HG03103 (cell line): Measurements from ENCODE around the gene ALKBH3.

Source experiments
- ATAC-seq: cut with Tn5 transposase; IDR thresholded peaks from one replicate; pipeline ENCODE4 v1.9.1; 2021; ENCODE audit warnings: low read depth; ENCODE audit not compliant: unreplicated experiment

Gene ALKBH3

DNA sequence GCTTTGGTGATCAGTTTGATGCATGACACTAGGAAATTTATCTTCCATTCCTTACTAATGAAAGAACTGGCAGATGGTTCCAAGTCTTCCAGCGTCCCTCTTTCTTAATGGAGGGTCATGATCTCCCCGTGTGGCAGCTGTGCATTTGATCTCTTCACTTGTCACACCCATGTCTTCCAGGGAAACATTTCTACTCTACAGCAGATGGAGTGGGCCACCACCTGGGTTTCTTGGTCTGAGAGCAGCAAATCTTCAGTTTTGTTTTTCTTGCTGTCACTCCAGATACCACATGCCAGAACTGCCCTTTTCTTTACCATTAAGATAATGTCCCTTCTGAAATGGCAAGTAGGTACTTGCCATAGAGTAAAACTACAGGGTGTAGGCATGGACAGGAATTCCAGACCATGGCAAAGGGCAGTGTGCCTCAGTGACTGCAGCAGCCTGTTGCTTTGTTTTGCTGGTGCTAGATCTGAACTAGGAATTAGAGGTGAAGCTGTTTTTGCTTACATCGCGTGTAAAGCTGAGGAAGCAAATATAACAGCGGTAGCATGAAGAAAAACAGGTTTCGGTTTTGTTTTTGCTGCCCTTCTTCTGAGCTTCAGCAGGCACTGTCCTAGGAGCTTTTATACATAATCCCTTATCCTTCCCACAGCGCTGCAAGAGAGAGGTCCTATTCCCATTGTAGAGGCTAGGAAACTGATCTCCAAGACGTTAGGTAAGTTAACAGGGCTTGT lies 41.1 kb downstream of the ALKBH3 start:
- no peak for ATAC-seq

DNA sequence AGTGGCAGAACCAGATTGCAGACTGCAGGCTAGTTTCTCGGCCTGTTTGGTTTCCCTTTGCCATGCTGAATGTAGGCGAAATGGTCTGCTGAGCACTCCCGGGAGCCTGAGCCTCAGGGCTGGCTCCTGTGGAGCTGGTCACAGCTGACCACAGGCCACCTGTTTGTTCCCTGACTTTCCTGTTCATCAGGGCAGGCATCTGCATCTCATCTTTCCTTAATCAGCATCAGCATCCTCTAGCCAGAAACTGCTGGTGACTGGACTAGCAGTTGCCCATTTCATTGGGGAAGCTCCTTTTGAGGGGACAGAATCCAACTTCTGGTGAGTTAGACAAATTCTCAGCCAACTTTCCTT lies 41.6 kb downstream of the ALKBH3 start:
- no peak for ATAC-seq

DNA sequence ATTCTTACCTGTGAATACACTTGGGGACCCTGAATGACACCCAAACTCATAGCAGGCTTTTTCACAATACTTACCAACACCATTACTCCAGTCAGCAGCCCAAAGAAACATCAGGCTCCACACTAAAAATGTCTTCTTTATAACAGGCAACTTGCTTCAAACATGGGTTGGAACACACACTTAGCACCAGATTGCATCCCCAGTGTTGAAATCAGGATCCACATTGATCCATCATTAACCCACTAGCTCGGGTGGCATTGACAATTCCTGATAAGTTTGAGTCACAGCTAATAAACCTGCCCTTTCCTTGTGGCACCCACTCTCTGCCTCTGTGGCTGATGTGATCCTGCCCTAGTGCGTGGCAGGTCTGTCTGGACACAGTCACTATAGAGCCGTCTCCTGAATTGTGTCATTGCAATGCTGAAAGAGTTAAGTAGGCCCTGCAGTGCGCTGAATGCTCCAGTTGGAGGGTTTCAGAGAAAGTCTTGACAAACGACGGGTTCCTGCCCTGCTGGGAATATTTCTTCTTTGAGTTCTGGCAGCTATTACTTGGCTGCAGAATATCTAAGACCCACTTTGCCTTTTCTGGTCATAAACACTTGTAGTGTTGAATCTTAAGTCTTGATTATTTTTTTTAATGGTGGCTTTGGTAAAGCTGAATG lies 42.2 kb downstream of the ALKBH3 start:
- ATAC-seq: no peak

DNA sequence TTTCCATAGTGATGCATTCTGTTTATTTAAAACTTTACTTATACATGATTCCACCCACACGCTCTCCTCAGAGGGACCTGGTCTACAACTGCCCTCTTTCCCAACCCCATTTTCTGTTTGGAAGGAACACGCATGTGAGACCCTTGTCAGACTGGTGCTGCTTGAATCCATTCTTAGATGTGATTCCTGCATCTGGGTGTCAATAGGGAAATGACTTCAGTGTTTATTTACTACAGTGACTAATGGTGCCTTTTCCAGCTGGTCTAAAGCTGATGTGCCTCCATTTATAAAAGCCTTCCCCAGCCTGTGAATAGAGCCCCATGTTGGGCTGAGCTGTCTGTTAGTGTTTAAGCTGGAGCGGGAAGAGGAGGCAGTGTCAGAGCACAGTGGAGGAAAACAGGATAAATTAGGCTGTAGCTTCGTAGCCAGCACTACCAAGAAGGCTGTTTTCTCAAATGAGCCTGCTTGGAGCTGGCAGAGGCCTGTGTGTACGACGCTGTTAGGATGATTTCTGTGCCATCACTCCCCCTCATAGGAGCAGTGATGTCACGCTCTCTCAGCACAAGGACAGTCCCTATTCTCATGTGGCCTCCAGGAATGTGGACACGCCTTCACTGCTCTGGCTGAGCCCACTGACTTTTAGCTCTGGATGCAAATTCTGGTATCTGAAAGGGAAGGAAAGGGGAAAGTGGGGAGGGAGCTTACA lies 42.9 kb downstream of the ALKBH3 start:
- ATAC-seq: no peak

DNA sequence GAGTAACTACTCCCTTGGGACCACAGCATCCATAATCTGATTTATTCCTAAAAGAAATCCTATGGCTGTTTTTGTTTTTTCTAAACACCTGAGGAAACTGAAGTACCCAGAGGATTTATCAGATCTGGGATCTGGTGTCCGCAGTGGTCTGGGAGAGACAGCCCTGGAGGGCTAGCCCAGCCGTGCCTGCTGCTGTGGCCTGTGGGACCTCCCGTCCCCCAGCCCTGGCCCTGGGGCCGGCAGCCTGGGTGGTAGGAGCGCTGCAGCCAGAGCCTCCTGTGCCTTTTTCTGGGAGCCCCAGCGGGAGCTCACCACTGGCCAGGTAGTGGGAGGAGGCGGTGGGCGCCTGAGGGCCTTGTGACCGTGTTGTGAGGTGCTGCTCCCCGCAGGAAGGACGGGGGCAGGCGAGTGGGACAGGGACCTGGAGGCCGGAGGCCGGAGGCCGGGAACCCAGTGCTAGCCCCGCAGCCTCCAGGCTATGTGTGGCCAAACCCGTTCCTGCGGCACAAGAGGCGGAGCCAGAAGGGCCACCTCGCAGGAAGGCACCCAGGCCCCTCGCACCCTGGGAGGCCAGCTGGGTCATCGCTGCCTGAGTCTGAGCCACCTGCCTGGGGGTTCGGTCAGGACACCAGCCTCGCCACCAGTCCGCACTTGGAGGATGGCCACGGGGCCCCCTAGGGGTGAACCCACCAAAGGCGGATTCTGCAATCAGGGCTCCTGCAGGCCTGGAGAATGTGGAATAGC lies 43.7 kb downstream of the ALKBH3 start:
- no peak for ATAC-seq

DNA sequence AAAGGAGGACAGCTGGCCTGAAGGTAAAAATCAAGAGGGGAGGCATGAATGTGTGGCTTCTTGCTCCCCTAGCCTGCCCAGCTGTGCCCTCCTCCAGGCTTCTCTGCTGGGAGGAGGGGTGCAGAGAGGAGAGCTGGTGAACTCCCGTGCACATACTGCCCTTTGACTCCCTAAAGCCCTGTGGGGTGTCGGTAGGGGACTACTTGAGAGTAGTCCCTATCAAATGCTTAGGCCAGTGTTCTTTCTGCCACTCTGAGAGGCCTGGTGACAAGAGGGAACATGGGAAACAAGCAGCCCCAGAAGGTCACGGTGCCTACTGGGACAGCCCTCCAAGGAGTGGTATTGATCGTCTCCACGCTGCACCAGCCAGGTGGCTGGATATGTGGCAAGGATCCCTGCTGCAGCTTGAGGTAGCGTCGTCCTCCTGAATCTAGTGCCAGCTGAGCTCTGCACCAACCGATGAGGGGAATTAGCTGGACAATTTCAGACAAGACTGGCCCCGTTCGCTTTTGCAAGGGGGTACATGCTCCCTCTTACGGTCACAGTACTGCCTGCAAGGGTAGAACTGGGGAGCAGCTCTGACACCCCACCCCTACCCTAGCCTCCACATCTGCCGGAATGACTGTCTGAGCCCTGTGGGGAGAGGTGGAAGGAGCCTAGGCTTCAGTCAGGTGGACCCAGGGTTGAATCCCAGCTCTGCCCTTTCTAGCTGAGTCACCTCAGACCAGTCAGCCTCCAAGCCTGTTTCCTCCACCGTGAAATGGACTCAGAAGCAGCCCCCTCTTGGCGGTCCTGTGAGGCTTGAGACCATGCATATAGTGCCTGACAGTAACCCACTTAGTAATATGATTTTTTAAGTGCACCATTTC lies 44.7 kb downstream of the ALKBH3 start:
- ATAC-seq: no peak

DNA sequence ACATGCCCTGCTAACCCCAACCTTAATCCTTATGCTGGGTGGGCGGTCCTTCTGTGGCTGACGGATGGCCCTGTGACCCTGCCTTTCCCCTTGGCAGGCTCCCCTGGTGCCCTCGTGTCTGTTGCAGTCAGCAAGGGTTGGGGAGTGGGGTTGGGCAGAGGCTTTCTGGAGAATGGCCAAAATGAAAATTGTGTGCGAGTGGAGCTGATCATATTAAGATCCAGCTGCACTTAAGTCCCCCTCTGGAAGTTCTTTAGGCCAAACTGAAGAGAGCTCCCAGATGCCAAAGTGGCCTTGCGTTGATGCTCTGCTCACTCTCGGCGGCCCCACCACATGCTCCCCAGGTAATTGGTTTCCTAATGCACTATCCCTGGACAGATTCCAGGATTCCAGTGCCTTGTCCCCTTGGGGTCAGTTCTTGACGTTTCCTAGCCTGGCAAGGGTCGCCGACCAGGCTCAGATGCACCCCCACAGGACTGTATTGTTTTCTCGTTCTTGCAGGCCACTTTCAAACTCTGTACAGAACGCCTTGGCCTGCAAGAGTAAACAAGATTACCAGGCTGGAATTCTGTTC lies 45.4 kb downstream of the ALKBH3 start:
- ATAC-seq: no peak

DNA sequence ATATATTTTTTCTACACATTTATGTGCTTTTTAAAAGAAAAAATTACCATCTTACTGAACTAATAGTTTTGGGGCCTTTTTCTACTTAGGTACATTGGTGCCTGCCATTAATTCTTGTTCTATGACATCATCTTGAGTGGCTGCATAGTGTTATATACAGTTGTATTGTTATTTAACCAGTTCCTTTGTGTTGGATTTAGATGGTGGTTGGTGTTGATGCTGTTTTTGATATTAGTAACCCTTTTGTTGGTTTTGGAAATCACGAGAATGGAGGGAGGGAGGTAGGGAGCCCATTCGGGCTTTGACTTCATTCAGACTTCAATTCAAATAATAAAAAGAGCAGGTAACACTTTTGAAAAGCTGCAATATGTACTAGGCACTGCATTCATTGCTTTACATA lies 46.4 kb downstream of the ALKBH3 start:
- no peak for ATAC-seq

DNA sequence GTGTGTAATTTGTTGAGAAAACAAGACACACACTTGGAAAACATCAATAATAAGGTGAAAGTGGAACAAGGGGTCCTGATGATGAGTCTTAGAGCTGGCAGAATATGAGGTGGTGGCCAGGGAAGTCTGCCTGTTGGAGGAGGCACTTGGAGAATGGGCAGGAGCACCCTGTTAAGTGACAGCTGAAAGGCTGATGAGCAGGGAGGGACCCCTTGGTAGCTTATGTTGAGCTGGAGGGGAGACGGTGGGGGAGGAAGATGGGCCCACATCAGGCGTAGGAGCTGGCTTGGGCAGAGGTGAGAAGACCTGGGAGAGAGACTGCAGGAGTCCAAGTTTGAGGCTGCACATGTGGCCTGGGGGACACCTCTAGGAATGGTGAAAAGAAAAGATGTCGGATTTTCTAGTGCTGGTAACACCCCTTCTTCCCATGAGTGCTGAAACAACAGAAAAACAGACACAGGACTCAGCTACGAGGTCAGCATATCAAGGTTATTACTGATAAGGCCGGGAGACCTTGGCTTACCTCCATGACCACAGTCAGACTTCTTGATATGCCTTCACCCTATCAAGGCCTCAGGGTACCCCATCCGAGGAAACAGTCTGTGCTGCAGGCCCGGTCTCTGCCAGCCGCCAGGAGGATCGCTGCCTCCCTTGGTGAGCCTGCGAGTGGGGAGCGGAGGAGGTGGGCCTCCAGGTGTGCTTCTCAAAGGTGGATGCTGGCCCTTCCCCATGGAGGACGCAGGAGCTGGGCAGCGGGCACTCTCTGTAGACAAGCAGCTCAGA lies 47.5 kb downstream of the ALKBH3 start:
- no peak for ATAC-seq

DNA sequence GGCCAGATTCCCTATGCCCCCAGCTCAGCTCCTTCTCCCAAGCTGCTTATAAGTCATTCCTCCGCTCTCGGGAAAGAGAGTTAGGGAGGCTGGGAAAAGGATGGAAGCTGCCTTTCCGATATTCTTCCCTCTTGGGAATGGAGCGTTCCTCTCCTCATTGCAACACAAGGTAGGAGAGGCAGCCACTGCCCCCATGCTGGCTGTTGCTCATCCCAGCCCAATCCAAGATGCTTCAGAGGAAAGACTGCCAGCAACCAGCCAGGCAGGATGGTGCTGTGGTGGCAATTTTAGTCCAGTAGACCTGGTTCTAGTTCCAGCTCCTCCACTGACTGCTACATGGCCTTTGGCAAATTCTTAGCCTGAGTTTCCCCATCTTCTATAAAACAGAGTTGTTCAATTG lies 48.1 kb downstream of the ALKBH3 start:
- ATAC-seq: no peak

DNA sequence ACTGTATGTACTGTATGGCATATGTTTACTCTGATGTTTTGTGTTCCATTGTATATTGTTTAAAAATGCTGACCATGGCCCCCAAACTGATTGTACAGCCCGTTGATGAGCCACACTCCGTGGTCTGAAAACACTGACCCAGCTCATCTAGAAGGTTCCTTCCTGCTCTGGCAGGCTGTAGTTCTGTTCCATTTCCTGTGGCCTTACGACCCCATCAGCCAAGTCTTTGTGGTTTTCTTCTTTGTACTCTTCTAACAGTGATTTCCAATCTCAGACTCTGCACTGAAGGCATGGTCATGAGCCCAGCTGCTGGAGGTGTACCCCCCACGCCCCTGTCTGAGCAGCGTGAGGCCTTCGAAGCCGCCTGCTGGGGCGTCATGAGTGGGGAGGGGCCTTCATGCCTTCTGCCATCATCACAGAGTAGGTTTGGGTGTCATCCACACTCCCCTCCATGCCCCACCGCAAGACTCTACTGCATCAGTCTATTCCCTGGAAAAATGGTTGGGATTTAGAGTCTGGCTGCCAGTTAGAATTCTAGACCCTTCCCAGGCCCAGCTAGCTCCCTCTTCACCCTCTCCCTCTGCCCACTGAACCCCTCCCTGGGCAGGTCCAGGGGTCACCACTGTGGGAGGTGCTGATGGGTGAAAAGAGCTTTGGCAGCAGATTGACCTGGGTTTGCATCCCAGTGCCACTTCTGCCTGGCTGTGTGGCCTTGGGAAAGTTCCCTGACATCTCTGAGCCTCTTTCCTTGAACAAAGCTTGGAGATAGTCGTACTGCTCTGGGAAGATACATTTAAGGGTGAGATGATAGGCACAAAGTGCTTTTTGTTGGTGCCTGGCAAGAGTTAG lies 50.5 kb downstream of the ALKBH3 start:
- ATAC-seq: no peak

DNA sequence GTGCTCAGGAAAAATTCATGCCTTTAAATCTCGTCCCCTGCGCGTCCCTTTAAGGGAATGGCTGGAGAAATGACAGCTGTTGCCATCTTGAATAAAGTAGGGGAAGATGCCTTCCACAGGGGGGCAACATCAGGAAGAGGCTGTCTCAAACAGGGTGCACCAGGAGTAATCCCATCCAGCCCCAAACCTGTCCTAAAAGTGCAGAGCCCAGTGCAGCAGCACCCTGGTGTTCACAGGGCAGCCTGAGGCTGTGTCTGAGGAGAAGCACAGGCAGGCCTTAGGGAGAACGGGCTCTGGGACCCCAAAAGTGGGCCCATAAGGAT lies 51.0 kb downstream of the ALKBH3 start:
- ATAC-seq: no peak

DNA sequence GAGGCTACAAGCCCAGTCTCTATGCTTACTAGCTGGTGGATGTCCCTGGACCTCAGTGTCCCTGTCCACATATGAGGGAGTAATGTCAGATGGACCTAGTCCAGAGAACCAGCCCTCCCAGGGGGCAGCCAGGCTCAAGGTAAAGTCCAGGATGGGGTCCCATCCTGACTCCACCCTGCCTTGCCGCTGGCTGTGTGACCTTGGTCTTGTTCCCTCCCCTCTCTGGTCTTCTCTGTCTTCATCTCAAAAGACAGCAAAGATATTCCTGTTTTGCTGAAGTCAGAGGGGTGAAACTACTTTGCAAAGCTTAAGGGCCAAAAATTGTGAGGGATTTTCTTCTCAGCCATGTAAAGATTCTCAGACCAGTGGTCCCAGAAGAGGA lies 52.6 kb downstream of the ALKBH3 start:
- no peak for ATAC-seq

DNA sequence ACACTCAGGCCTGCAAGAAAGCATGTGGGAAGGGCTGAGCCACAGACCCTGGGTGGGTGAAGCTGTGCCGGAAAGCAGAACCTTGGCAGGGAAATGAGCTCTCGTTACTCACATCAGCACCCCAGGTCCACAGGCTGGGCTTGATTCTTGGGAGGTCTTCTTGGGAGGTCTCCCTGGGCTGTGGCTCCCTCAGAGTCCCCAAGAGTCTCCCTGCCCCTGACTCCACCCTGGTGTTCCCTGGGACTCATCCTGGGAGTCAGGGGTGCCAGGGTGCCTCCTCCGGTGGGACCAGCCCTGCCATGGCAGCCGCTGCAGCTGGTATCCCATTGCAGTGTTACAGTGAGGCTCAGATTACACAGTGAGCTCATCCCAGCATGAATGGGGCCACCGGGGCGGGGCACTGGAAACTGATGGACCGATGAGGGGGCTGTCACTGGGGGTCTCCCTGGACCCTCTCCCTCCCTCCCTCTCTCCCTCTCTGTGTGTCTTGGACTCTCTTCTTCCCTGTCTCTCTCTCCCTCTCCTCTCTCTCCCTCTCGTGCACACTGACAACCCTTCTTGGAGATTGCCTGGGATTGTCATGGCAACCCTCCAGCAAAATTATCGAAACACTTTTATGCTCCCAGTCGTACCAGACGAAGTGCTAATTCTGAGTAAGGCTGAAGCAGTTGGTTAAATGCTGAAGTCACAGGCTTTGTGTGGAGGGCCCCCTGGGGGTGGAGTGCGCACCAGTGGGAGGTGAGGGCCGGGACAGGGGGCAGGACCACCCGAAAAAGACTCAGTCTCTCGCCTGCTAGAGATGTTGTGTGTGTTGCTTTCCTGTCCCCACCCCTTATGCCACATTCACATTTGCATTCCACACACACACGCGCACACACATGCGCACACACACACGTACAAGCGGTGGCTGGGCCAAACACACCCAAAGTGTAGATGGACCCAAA lies 53.2 kb downstream of the ALKBH3 start:
- no peak for ATAC-seq

DNA sequence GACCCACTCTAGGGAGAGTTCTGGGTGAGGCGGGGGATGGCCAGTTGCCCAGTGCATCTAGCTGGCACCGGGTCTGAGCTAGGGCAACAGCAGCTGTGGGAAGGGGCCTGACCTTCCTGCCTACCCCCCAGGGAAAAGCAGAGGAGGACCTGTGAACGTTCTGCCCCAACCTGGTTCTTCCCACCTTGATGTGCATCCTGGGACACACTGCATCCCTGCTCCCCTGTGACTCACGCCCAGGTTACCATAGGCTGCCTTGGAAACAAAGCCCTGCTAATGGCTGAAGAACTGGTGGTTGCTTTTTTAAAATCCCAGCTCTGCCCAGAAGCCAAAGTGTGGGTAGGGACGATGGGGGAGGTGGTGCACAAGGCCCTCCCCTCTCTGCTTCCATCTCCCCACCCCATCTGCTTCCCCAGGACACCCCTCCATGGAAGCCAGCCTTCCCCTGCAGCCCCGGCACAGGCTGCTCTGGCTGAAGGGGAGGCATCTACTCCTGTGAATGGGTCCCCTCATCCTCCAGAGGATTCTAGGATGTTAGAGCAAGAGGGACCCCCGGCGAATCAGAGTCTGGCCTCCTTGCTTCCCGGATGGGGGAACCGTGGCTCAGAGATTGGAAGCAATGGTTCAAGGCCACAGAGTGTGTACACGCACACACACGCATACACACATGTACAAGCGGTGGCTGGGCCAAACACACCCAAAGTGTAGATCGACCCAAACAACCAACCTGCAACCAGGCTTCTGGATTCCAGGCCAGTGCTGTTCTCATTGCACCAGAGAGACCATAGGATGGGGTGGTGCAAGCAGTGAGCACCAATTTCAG lies 54.2 kb downstream of the ALKBH3 start:
- no peak for ATAC-seq

DNA sequence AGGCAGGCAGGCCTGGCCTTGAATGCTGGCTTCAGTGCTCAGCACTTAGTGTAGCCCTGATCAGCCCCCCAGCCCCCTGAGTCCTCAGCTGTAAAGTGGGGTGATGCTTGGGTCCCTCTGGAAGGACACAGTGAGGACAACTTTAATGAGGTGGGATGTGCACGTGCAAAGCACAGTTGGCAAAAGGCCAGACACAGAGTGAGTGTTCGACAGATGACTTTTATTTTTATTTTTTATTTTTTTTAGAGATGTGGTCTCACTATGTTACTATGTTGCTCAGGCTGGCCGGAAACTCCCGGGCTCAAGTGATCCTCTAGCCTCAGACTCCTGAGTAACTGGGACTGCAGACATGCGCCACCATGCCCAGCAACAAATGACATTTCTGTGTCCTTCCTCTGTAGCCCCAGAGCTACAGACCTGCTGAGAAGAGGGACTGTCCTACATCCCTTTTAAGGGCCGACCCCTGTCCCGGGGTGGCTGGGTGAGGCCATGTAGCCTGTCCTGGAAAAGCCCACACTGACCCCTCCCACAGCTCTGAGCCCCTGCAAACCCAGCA lies 54.9 kb downstream of the ALKBH3 start:
- no peak for ATAC-seq
